PC-3 (cell line): ENCODE data around the gene GIPC3.

Source experiments
- EZH2 ChIP-seq: fragments of 300-600 bp; sonication (generic); IDR thresholded peaks from one replicate; pipeline ENCODE4 v1.6.1; 2017; ENCODE audit warnings: antibody characterized with exemption, mild to moderate bottlenecking, low read length; ENCODE audit not compliant: unreplicated experiment
- EZH2phosphoT487 ChIP-seq: fragments of 300-600 bp; sonication (generic); IDR thresholded peaks from 2 replicates; pipeline ENCODE4 v1.6.1; 2018; ENCODE audit warnings: mild to moderate bottlenecking, antibody characterized with exemption, low read length, borderline replicate concordance
- TF ChIP-seq, protein P1 (sequence below): fragments of 300-600 bp; sonication (generic); conservative IDR thresholded peaks from 2 replicates; pipeline ENCODE4 v1.5.1; 2017; ENCODE audit warnings: antibody characterized with exemption, low read depth, mild to moderate bottlenecking, low read length

DNA sequence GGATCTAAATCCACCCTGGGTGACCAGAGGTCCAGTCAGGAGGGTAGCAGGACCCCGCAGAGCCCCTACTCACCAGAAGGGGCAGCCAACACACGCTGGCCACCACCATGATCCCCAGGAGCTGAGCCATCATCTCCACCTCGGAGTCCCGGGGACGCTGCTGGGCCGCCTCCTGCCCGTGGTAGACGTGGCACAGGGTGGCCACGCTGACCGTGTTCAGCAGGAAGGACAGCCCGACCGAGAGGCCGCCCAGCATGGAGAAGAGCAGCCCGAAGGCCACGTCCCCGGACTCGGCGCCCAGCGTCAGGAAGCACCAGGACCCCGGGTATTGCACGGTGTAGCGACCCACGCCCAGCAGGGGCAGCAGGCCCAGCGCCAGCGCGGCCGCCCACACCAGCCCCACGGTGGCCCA lies 14.5 kb downstream of the GIPC3 start:
- TF ChIP-seq, protein P1, sequence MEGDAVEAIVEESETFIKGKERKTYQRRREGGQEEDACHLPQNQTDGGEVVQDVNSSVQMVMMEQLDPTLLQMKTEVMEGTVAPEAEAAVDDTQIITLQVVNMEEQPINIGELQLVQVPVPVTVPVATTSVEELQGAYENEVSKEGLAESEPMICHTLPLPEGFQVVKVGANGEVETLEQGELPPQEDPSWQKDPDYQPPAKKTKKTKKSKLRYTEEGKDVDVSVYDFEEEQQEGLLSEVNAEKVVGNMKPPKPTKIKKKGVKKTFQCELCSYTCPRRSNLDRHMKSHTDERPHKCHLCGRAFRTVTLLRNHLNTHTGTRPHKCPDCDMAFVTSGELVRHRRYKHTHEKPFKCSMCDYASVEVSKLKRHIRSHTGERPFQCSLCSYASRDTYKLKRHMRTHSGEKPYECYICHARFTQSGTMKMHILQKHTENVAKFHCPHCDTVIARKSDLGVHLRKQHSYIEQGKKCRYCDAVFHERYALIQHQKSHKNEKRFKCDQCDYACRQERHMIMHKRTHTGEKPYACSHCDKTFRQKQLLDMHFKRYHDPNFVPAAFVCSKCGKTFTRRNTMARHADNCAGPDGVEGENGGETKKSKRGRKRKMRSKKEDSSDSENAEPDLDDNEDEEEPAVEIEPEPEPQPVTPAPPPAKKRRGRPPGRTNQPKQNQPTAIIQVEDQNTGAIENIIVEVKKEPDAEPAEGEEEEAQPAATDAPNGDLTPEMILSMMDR, result 0 out of 2 replicates have a peak, but pooled peaks have one; percentile 19
- TF ChIP-seq EZH2phosphoT487, result no peak
- no peak for TF ChIP-seq EZH2
